Left colon (tissue), 2 donors: ENCODE measurements around the gene ATP4A. TPM values are rescaled to one million over a fixed set of nuclear protein-coding genes. Genes with fewer than 3 reads are reported as not detected.
A peak's percentile ranks its signal among the peaks of the same experiment; 100 is the strongest.

ENCODE experiments used
- ATAC-seq: fragments of 200-7000 bp; cut with Tn5 transposase; one replicate; pipeline ENCODE4 v1.9.1; 2020; ENCODE audit warnings: mild to moderate bottlenecking, moderate library complexity
- DNase-seq, 2 donors: peaks; one replicate each; pipeline ENCODE4 v3.0.0-alpha.2; 2020
- intact Hi-C, 2 donors: fragments of 100-400 bp; cut with DNase I in 1 of 2; cut with micrococcal nuclease in 1 of 2; formaldehyde crosslinking; loops; one replicate each; pipeline versions ENCODE4 v1.11.2 to v1.14.0; 2022; cut with DNase I, micrococcal nuclease
- total RNA-seq, 2 donors: library from RNA; stranded (reverse); fragmentation: NEBNext Ultra II Directional; extraction: Animal tissue kit (Norgen Biotek cat#: 25700); gene quantifications; one replicate each; pipeline ENCODE4 v1.2.1, GENCODE V29; 2021
- donor health status: DM: no; HTN: no; CAD: no.
- donor health status: DM: yes; HTN: yes; CAD: no.

ATP4A gene
- total RNA-seq, 2 donors from 2014 or later, result not detected

- no peak for DNase-seq
- ATAC-seq, result no peak
- intact Hi-C loops, result no loop called here
These were observed 8.0 kb upstream of the ATP4A start for GRCh38 chr19:35571406-35571965.

- ATAC-seq, result no peak
- DNase-seq, result no peak
- intact Hi-C loops, result no loop called here
These were observed 5.9 kb upstream of the ATP4A start for GRCh38 chr19:35569281-35569781.

- intact Hi-C loops, result no loop called here
These were observed 3.3 kb upstream of the ATP4A start for GRCh38 chr19:35566738-35567137.

GRCh38 chr19:35565016-35565856 is 1.8 kb upstream of the ATP4A start:
- intact Hi-C loops, result no loop called here
- no peak for DNase-seq
- no peak for ATAC-seq

More at GRCh38 chr19:35566738-35567137, 3.3 kb upstream of the ATP4A start:
- DNase-seq, result no peak
- no peak for ATAC-seq

- intact Hi-C loops, result no loop called here
- DNase-seq, result no peak
These were observed 682 bp downstream of the ATP4A start for GRCh38 chr19:35562776-35563175.

GRCh38 chr19:35562336-35562735 is 1.1 kb downstream of the ATP4A start:
- ATAC-seq (no peak), DNase-seq (no peak)
- intact Hi-C loops, result no loop called here

More at GRCh38 chr19:35562776-35563175, 682 bp downstream of the ATP4A start:
- no peak for ATAC-seq

- intact Hi-C loops, result no loop called here
- DNase-seq, result no peak
- no peak for ATAC-seq
These were observed 2.0 kb downstream of the ATP4A start for GRCh38 chr19:35561436-35561835.

- ATAC-seq (no peak), DNase-seq (no peak)
- intact Hi-C loops, result no loop called here
These were observed 2.8 kb downstream of the ATP4A start for GRCh38 chr19:35560677-35561076.

- ATAC-seq, result no peak
These were observed 3.2 kb downstream of the ATP4A start for GRCh38 chr19:35560271-35560670.

GRCh38 chr19:35559781-35560180 is 3.7 kb downstream of the ATP4A start:
- no peak for ATAC-seq
- intact Hi-C loops, result no loop called here
- no peak for DNase-seq

More at GRCh38 chr19:35560271-35560670, 3.2 kb downstream of the ATP4A start:
- DNase-seq, result no peak
- intact Hi-C loops, result no loop called here

GRCh38 chr19:35559281-35559659 is 4.2 kb downstream of the ATP4A start:
- intact Hi-C loops, result no loop called here
- DNase-seq, result no peak
- no peak for ATAC-seq

- DNase-seq (no peak), ATAC-seq (no peak)
- intact Hi-C loops, result no loop called here
These were observed 4.8 kb downstream of the ATP4A start for GRCh38 chr19:35558400-35559280.

GRCh38 chr19:35557539-35558399 is 5.7 kb downstream of the ATP4A start:
- intact Hi-C loops, result no loop called here
- peak; percentile 62 for ATAC-seq
- DNase-seq, result peak in 1 of 2 donors; percentile 59

GRCh38 chr19:35556846-35557538 is 6.5 kb downstream of the ATP4A start:
- intact Hi-C loops, result no loop called here
- DNase-seq, result peak in 1 of 2 donors; percentile 11
- no peak for ATAC-seq

- intact Hi-C loops, result no loop called here
- DNase-seq, result no peak
- ATAC-seq, result no peak
These were observed 7.3 kb downstream of the ATP4A start for GRCh38 chr19:35556025-35556590.

- DNase-seq, result no peak
- no peak for ATAC-seq
- intact Hi-C loops, result no loop called here
These were observed 8.0 kb downstream of the ATP4A start for GRCh38 chr19:35555301-35556005.

GRCh38 chr19:35554076-35554475 is 9.4 kb downstream of the ATP4A start:
- ATAC-seq (no peak), DNase-seq (no peak)
- intact Hi-C loops, result no loop called here
